ENCODE results near the gene OPALIN. TPM values are rescaled to one million over a fixed set of nuclear protein-coding genes. Genes with fewer than 3 reads are reported as not detected.

The OPALIN gene
- total RNA-seq, 1 donor from 2014 or later, result not detected

DNA sequence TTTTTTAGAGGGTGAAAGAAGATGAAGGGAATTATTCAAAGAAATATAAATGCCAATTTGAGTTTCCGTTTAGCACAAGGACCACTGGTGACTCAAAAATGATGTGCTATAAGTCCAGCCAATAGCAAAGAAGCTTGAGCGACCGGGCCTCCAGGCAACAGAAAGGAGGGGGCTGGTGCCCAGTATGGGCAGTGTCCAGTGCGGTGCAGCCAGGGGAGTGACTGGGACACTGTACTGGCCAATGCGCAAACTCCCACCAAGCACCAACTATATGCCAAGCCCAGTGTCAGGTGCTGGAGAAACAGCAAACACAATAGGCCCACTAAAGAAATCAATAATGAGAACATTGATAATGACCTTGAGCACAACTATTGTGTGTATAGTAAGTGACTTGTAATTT lies 10.2 kb upstream of the OPALIN start:
- no peak overlapping the region for H3K4me3 Mint-ChIP-seq

DNA sequence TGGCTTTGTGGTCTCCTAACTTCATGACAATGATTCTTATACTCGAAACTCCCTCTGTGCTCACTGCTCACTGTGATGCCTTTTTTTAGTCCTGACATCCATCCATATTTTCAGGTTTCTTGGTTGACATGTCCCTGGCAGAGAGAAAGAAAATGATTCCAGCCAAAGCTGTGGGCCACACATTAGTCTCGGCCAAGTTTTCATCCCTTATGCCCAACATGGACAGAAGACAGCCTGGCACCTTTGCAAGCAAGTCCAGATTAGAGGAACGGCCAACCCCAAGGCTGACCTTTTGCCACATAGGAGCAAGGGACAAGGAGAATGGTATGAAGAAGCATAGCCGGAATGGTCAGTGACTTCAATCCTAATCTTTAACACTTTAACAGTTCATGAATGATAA lies 8.7 kb upstream of the OPALIN start:
- intact Hi-C loops (cut with micrococcal nuclease), result no loop called here
- H3K27ac Mint-ChIP-seq, result no peak overlapping the region
- DNase-seq (no peak), ATAC-seq (ENCODE audit: low read depth) (no peak)
- TF ChIP-seq CTCF (IDR thresholded peaks at IDR 0.05), result no peak
- no peaks in the 10 kb centered on the region for H3K9me3 Mint-ChIP-seq
- H3K4me3 Mint-ChIP-seq, result no peak overlapping the region
- no peaks in the 10 kb centered on the region for H3K36me3 Mint-ChIP-seq (ENCODE audit: low read depth)
- CTCF ChIA-PET, result interaction anchor here (1.3 kb wide), 1 partner anchor 8 kb away, joined by 3 read pairs; no protein-coding TSS in a partner anchor
- POLR2A ChIA-PET, result no interaction called here
- H3K4me1 Mint-ChIP-seq, result no peaks in the 10 kb centered on the region
- H3K27me3 Mint-ChIP-seq, result no peaks in the 10 kb centered on the region

More for the DNA sequence above, 10.2 kb upstream of the OPALIN start:
- TF ChIP-seq CTCF (IDR thresholded peaks at IDR 0.05), result no peak
- H3K27ac Mint-ChIP-seq, result no peak overlapping the region
- H3K27me3 Mint-ChIP-seq, result peaks cover 7% of the 10 kb centered on the region
- intact Hi-C loops (cut with micrococcal nuclease), result no loop called here
- ChIA-PET POLR2A (no interaction called here), CTCF (no interaction called here)
- H3K4me1 Mint-ChIP-seq, result no peaks in the 10 kb centered on the region
- H3K36me3 Mint-ChIP-seq (ENCODE audit: low read depth), result no peaks in the 10 kb centered on the region
- H3K9me3 Mint-ChIP-seq, result no peaks in the 10 kb centered on the region
- ATAC-seq (ENCODE audit: low read depth) (no peak), DNase-seq (no peak)

- CTCF ChIA-PET, result interaction anchor here (1.3 kb wide), 1 partner anchor 9 kb away, joined by 3 read pairs; no protein-coding TSS in a partner anchor
- no peak overlapping the region for H3K27ac Mint-ChIP-seq
- no peak for ATAC-seq (ENCODE audit: low read depth)
- no peak for TF ChIP-seq CTCF (IDR thresholded peaks at IDR 0.05)
- H3K36me3 Mint-ChIP-seq (ENCODE audit: low read depth), result no peaks in the 10 kb centered on the region
- no peaks in the 10 kb centered on the region for H3K27me3 Mint-ChIP-seq
- DNase-seq, result no peak
- POLR2A ChIA-PET, result interaction anchor here (0.9 kb wide), 1 partner anchor 27 kb away, joined by 3 read pairs; no protein-coding TSS in a partner anchor
- no peaks in the 10 kb centered on the region for H3K9me3 Mint-ChIP-seq
- H3K4me1 Mint-ChIP-seq, result no peaks in the 10 kb centered on the region
- no peak overlapping the region for H3K4me3 Mint-ChIP-seq
- intact Hi-C loops (cut with micrococcal nuclease), result no loop called here
Observed at GRCh38 chr10:96366508-96366907, 7.7 kb upstream of the OPALIN start.

- ChIA-PET CTCF (interaction anchor here (2.6 kb wide), 1 partner anchor 9 kb away, joined by 12 read pairs; no protein-coding TSS in a partner anchor), POLR2A (interaction anchor here (0.9 kb wide), 1 partner anchor 26 kb away, joined by 3 read pairs; no protein-coding TSS in a partner anchor)
- intact Hi-C loops (cut with micrococcal nuclease), result no loop called here
- Mint-ChIP-seq H3K36me3 (ENCODE audit: low read depth) (no peaks in the 10 kb centered on the region), H3K27ac (no peak overlapping the region), H3K9me3 (no peaks in the 10 kb centered on the region), H3K27me3 (peaks cover 2% of the 10 kb centered on the region), H3K4me3 (no peak overlapping the region), H3K4me1 (no peaks in the 10 kb centered on the region)
- no peak for TF ChIP-seq CTCF (IDR thresholded peaks at IDR 0.05)
- DNase-seq, result no peak
- no peak for ATAC-seq (ENCODE audit: low read depth)
Observed at GRCh38 chr10:96365571-96365970, 6.8 kb upstream of the OPALIN start.

GRCh38 chr10:96360766-96361165 lies 2.0 kb upstream of the OPALIN start:
- DNase-seq, result no peak
- ChIA-PET POLR2A (no interaction called here), CTCF (interaction anchor here (1.2 kb wide), 1 partner anchor 10 kb away, joined by 3 read pairs; no protein-coding TSS in a partner anchor)

More at GRCh38 chr10:96360766-96361165, 2.0 kb upstream of the OPALIN start:
- no peak overlapping the region for H3K27ac Mint-ChIP-seq
- intact Hi-C loops (cut with micrococcal nuclease), result no loop called here
- no peak overlapping the region for H3K4me3 Mint-ChIP-seq
- H3K4me1 Mint-ChIP-seq, result no peaks in the 10 kb centered on the region
- H3K36me3 Mint-ChIP-seq (ENCODE audit: low read depth), result no peaks in the 10 kb centered on the region
- no peak for TF ChIP-seq CTCF (IDR thresholded peaks at IDR 0.05)
- ATAC-seq (ENCODE audit: low read depth), result no peak
- peaks cover 8% of the 10 kb centered on the region for H3K27me3 Mint-ChIP-seq
- H3K9me3 Mint-ChIP-seq, result no peaks in the 10 kb centered on the region
